ENCODE results near the gene C17orf67. TPM values are rescaled to one million over a fixed set of nuclear protein-coding genes. Genes with fewer than 3 reads are reported as not detected.

C17orf67 gene
- total and polyA plus RNA-seq, 2 of the 8 experiments (the other 6 are each of a cell fraction or from before 2014, with no cell fraction given), result 0.67 to 2.2 TPM

DNA sequence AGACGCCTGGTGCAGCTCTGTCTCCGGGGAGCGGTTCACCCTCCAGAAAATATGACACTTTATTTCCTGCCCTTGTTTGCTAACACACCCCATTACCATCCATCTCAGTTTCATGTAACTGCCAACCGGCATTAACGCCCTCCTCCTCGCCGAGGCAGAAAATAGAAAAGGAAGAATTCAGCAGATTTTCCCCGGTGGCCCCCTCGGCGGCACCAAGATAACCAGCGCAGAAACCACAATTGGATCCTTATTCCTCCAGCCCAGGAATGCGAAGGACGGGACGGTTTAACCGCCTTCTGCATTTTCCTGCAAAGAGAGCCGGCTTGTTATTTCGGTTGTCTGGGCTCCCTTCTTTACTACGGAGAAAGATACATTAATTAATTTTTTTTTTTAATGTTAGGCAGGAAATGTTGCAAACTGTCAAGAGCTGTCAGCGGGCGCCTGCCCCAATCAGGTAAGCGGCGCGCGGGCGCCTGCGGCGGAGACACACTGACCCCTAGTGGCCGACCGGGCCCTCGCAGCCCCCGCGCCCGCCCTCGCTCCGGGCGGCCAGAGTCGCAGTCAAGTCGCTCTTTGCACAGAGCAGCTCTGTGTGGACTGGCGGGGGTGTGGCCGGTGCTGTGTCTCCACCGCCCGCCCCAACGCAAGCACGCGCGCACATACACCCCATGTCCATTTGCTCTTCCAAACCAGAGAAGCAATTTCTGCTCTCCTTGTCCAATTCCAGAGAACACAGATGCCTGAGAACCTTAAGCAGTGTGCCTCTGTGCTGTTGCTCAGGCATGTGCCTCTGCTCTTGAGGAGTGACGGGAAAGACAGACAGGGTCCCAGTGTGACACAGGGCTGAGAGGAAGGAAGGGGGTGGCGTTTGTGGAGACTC lies 53.6 kb downstream of the C17orf67 start:
- Histone ChIP-seq H4K20me1 (replicated peaks in 1 of 2; ENCODE audit: control insufficient read depth in 1 of 2, insufficient read depth in 2 of 2, low read length in 2 of 2) (no peaks in the 10 kb centered on the region), H3K18ac (ENCODE audit: extremely low read depth, low read length) (peak overlapping the region; percentile 78; the same call in 1 of the 2 replicates), H3K9me3 (ENCODE audit: insufficient read depth in 2 of 2, low read depth in 1 of 2, low read length in 1 of 2) (no peaks in the 10 kb centered on the region), H3K27me3 (replicated peaks in 1 of 4; ENCODE audit: control insufficient read depth in 3 of 4, extremely low read depth in 1 of 4, insufficient read depth in 3 of 4, low read length in 3 of 4) (peaks cover 0 to 22% (median 13%) of the 10 kb centered on the region in 4 experiments; a peak in 5 of 7 replicates), H3K23me2 (ENCODE audit: low read depth, low read length) (no peaks in the 10 kb centered on the region), H2BK20ac (ENCODE audit: low read length) (no peak overlapping the region), H3K56ac (replicated peaks; ENCODE audit: insufficient read length, low read depth, low read length) (no peak overlapping the region), H2AFZ (ENCODE audit: low read length) (peak overlapping the region; percentile 89; the same call in 1 of the 2 replicates), H2BK12ac (ENCODE audit: low read depth, low read length) (no peak overlapping the region), H4K5ac (ENCODE audit: insufficient read length, low read depth, low read length) (no peak overlapping the region), H3K23ac (ENCODE audit: insufficient read length) (no peak overlapping the region), H2AK5ac (ENCODE audit: low read depth, low read length) (no peak overlapping the region), H2BK120ac (replicated peaks; ENCODE audit: low read depth, low read length) (no peak overlapping the region), H2BK5ac (ENCODE audit: low read depth, low read length) (no peak overlapping the region; the same call in 1 of the 2 replicates), H3K14ac (ENCODE audit: insufficient read length) (no peak overlapping the region), H3K36me3 (ENCODE audit: control insufficient read depth in 2 of 4, insufficient read depth in 4 of 4, low read length in 3 of 4) (no peaks in the 10 kb centered on the region), H2BK15ac (ENCODE audit: low read length) (no peak overlapping the region), H4K91ac (replicated peaks; ENCODE audit: insufficient read length, low read length) (peak overlapping the region; percentile 85), H3K27ac (ENCODE audit: low read depth, low read length) (no peak overlapping the region), H3K79me1 (ENCODE audit: low read depth, low read length) (no peaks in the 10 kb centered on the region), H3K4ac (replicated peaks; ENCODE audit: insufficient read length, low read depth, low read length) (peak overlapping the region; percentile 19), H3K4me1 (replicated peaks in 1 of 4; ENCODE audit: control insufficient read depth in 3 of 4, insufficient read depth in 4 of 4, low read length in 3 of 4) (peaks cover 0 to 3% (median under 1%) of the 10 kb centered on the region in 4 experiments; a peak in 4 of 7 replicates), H3K4me3 (ENCODE audit: extremely low read depth in 1 of 4, insufficient read depth in 2 of 4, low read depth in 3 of 4, low read length in 4 of 4) (peak overlapping the region in 3 of 4 experiments; percentile 11 to 48 (median 30); a peak in 4 of 8 replicates), H3K4me2 (ENCODE audit: insufficient read depth in 1 of 2, low read depth in 2 of 2, low read length in 2 of 2) (peak overlapping the region; percentile 65 to 71), H3K79me2 (ENCODE audit: control insufficient read depth in 1 of 2, insufficient read depth in 2 of 2, low read length in 2 of 2) (no peaks in the 10 kb centered on the region), H4K8ac (ENCODE audit: extremely low read depth, insufficient read depth, low read length) (peak overlapping the region; percentile 78; the same call in 1 of the 2 replicates), H3K9ac (replicated peaks in 1 of 4; ENCODE audit: extremely low read depth in 1 of 4, low read depth in 3 of 4, low read length in 3 of 4) (no peak overlapping the region)
- ChIA-PET CTCF (ENCODE audit: partially characterized antibody) (interaction anchor here (0.6 to 4.5 kb wide), 36 partner anchors 9 to 300 kb away, joined by 3 to 31 read pairs (median 4); partner anchors contain the start of gene NOG), POLR2A (ENCODE audit: partially characterized antibody) (interaction anchor here (0.8 to 0.9 kb wide), 2 partner anchors 67 to 72 kb away, joined by 3 read pairs; no protein-coding TSS in a partner anchor)
- WGBS, 2 experiments (ENCODE audit: extremely low coverage in 1 of 2, insufficient coverage in 1 of 2, insufficient read length in 1 of 2, insufficient replicate concordance in 2 of 2, low coverage in 1 of 2, low lambda C conversion rate in 2 of 2, missing lambda C conversion rate in 1 of 2), result 14% methylated on average over 40 of the region's 48 CpGs; no CpG with 5 or more reads in 1 of the 2 experiments
- FAIRE-seq (no peak), DNase-seq (ENCODE audit: low read depth in 1 of 2, low spot score in 2 of 2) (peak; percentile 36 to 95)
- no peak for TF ChIP-seq HDAC6 (IDR thresholded peaks at IDR 0.05; ENCODE audit: low read depth, low read length)
- no peak for TF ChIP-seq SP4 (IDR thresholded peaks at IDR 0.05; ENCODE audit: low read length)
- TF ChIP-seq KDM1A (IDR thresholded peaks at IDR 0.05; ENCODE audit: borderline replicate concordance, low read length), result no peak
- TF ChIP-seq CHD1 (IDR thresholded peaks at IDR 0.05; ENCODE audit: low read depth, low read length), result no peak
- TF ChIP-seq TAF7 (optimal IDR thresholded peaks at IDR 0.05; ENCODE audit: borderline replicate concordance, low read depth, low read length), result no peak
- no peak for TF ChIP-seq TBP (IDR thresholded peaks at IDR 0.05; ENCODE audit: low read depth, low read length)
- TF ChIP-seq EZH2 (IDR thresholded peaks at IDR 0.05; ENCODE audit: low read depth, low read length, severe bottlenecking), result no peak
- TF ChIP-seq CBX5 (IDR thresholded peaks at IDR 0.05; ENCODE audit: low read depth, low read length), result no peak
- no peak for TF ChIP-seq GTF2F1 (IDR thresholded peaks at IDR 0.05; ENCODE audit: borderline replicate concordance, low read depth, low read length)
- TF ChIP-seq BCL11A (IDR thresholded peaks at IDR 0.05; ENCODE audit: low read depth in 2 of 2, low read length in 2 of 2), result no peak

Measured in H1 (cell line).